IMR-90 (cell line): ENCODE results near the gene TACC2. TPM values are rescaled to one million over a fixed set of nuclear protein-coding genes. Genes with fewer than 3 reads are reported as not detected.

Source experiments
- ATAC-seq: fragments of 200-7000 bp; cut with Tn5 transposase; 2 replicates; pipeline ENCODE4 v1.9.1; 2020; ENCODE audit warnings: low read depth, mild to moderate bottlenecking, moderate library complexity
- BruUV-seq: library from RNA; stranded (reverse); fragments of 400-500 nt; replicated peaks from 2 replicates; lab custom pipeline; 2021; lab: Mats Ljungman, UMichigan
- CTCF ChIA-PET: fragments of 300-600 bp; formaldehyde crosslinking; extraction: SDS; loops from one replicate; lab custom pipeline; 2021; ENCODE audit warnings: antibody characterized with exemption; lab: Yijun Ruan, JAX
- POLR2A ChIA-PET: fragments of 300-600 bp; sonication (Branson Sonifier 250); formaldehyde crosslinking; loops from one replicate; lab custom pipeline; 2022; ENCODE audit warnings: antibody characterized with exemption; ENCODE audit not compliant: unreplicated experiment; lab: Charles Lee
- DNase-seq: peaks from one replicate; pipeline ENCODE4 v3.0.0; 2013
- H2AFZ ChIP-seq: replicated peaks from 2 replicates; pipeline ENCODE3; 2013; ENCODE audit warnings: low read length, mild to moderate bottlenecking; ENCODE audit not compliant: poor library complexity
- H2AK5ac ChIP-seq: 2 replicates; pipeline ENCODE4 v1.6.1; 2013; ENCODE audit warnings: low read depth, low read length, inconsistent platforms
- H2AK9ac ChIP-seq: replicated peaks from 2 replicates; pipeline ENCODE3; 2013; ENCODE audit warnings: mild to moderate bottlenecking, low read depth, low read length, moderate library complexity; ENCODE audit not compliant: poor library complexity
- H2BK120ac ChIP-seq: 2 replicates; pipeline ENCODE4 v1.6.1; 2013; ENCODE audit warnings: low read depth, low read length, inconsistent platforms
- H2BK15ac ChIP-seq: 3 replicates; pipeline ENCODE4 v1.6.1; 2013; ENCODE audit warnings: low read depth, low read length, inconsistent platforms
- H2BK20ac ChIP-seq: 2 replicates; pipeline ENCODE4 v1.6.1; 2013; ENCODE audit warnings: low read depth, mild to moderate bottlenecking, inconsistent platforms, low read length, moderate library complexity
- H2BK5ac ChIP-seq: 2 replicates; pipeline ENCODE4 v1.6.1; 2013; ENCODE audit warnings: mild to moderate bottlenecking, low read depth, low read length, inconsistent platforms; ENCODE audit not compliant: poor library complexity, severe bottlenecking
- H3K14ac ChIP-seq: replicated peaks from 2 replicates; pipeline ENCODE4 v1.6.1; 2013; ENCODE audit warnings: low read depth, low read length, inconsistent platforms
- H3K18ac ChIP-seq: 2 replicates; pipeline ENCODE4 v1.6.1; 2013; ENCODE audit warnings: low read depth, low read length, control low read depth
- H3K23ac ChIP-seq: 2 replicates; pipeline ENCODE4 v1.6.1; 2013; ENCODE audit warnings: low read depth, low read length, inconsistent platforms
- H3K27ac ChIP-seq: 2 replicates; pipeline ENCODE4 v1.5.1; 2013; ENCODE audit warnings: mild to moderate bottlenecking, control low read depth, low read length; ENCODE audit not compliant: insufficient read depth
- H3K27me3 ChIP-seq: 2 replicates; pipeline ENCODE4 v1.6.1; 2013; ENCODE audit warnings: low read length; ENCODE audit not compliant: control insufficient read depth, insufficient read depth
- H3K36me3 ChIP-seq: 2 replicates; pipeline ENCODE4 v1.6.1; 2013; ENCODE audit warnings: low read length, mixed read lengths; ENCODE audit not compliant: control insufficient read depth, insufficient read depth
- H3K4ac ChIP-seq: 2 replicates; pipeline ENCODE4 v1.6.1; 2013; ENCODE audit warnings: low read depth, low read length, inconsistent platforms
- H3K4me1 ChIP-seq: 2 replicates; pipeline ENCODE4 v1.6.1; 2013; ENCODE audit warnings: low read length, mixed read lengths; ENCODE audit not compliant: control insufficient read depth, insufficient read depth
- H3K4me2 ChIP-seq: 2 replicates; pipeline ENCODE4 v1.6.1; 2013; ENCODE audit warnings: low read depth, mild to moderate bottlenecking, control low read depth, low read length, moderate library complexity
- H3K4me3 ChIP-seq: 2 replicates; pipeline ENCODE4 v1.5.1; 2013; ENCODE audit warnings: low read depth, mild to moderate bottlenecking, control low read depth, low read length, moderate library complexity; ENCODE audit not compliant: insufficient read depth
- H3K56ac ChIP-seq: 2 replicates; pipeline ENCODE4 v1.6.1; 2013; ENCODE audit warnings: low read length, inconsistent platforms; ENCODE audit not compliant: insufficient read depth; ENCODE audit errors: extremely low read depth
- H3K79me1 ChIP-seq, 2 experiments: 2 replicates each; pipeline ENCODE4 v1.6.1; 2013; ENCODE audit warnings: low read length in 2 of 2, inconsistent platforms in 1 of 2, low read depth in 1 of 2
- H3K9ac ChIP-seq: 2 replicates; pipeline ENCODE4 v1.6.1; 2013; ENCODE audit warnings: low read depth, low read length, control low read depth
- H3K9me1 ChIP-seq: 2 replicates; pipeline ENCODE4 v1.6.1; 2013; ENCODE audit warnings: low read length, inconsistent platforms; ENCODE audit not compliant: insufficient read depth
- H3K9me3 ChIP-seq: 2 replicates; pipeline ENCODE4 v1.6.1; 2013; ENCODE audit warnings: low read length; ENCODE audit not compliant: control insufficient read depth, insufficient read depth
- H4K20me1 ChIP-seq: 2 replicates; pipeline ENCODE4 v1.6.1; 2013; ENCODE audit warnings: low read length, inconsistent platforms; ENCODE audit not compliant: insufficient read depth
- H4K5ac ChIP-seq: 2 replicates; pipeline ENCODE4 v1.6.1; 2013; ENCODE audit warnings: mild to moderate bottlenecking, low read depth, low read length, control low read depth
- H4K8ac ChIP-seq, 2 experiments: 2 replicates each; pipeline ENCODE4 v1.6.1; 2013; ENCODE audit warnings: low read depth in 2 of 2, low read length in 2 of 2, control low read depth in 1 of 2, inconsistent platforms in 1 of 2
- H4K91ac ChIP-seq: 2 replicates; pipeline ENCODE4 v1.6.1; 2013; ENCODE audit warnings: low read depth, low read length, inconsistent platforms; ENCODE audit not compliant: insufficient read depth
- BHLHE40 ChIP-seq: fragments of 150-350 bp; IDR thresholded peaks from 2 replicates; pipeline ENCODE4 v1.6.1; 2016; ENCODE audit warnings: mild to moderate bottlenecking, low read depth, low read length
- CHD1 ChIP-seq: IDR thresholded peaks from 2 replicates; pipeline ENCODE4 v1.6.1; 2012; ENCODE audit warnings: low read depth, low read length, improper control_type of control experiment
- MAFK ChIP-seq: IDR thresholded peaks from 2 replicates; pipeline ENCODE4 v1.6.1; 2012; ENCODE audit warnings: low read depth, low read length, improper control_type of control experiment
- MAZ ChIP-seq: IDR thresholded peaks from 2 replicates; pipeline ENCODE4 v1.6.1; 2012; ENCODE audit warnings: low read depth, mild to moderate bottlenecking, low read length, improper control_type of control experiment, moderate library complexity, borderline replicate concordance
- WGBS, 2 experiments: methylation state at CpG; one replicate each; pipeline versions ENCODE4 v1.1.5 to v1.1.7; 2013; ENCODE audit warnings: missing lambda C conversion rate in 2 of 2; ENCODE audit not compliant: insufficient read length in 1 of 2; ENCODE audit errors: extremely low coverage in 2 of 2; 5-methylcytosine and 5-hydroxymethylcytosine counted together
- dilution Hi-C: fragments of 300-500 bp; cut with HindIII; formaldehyde crosslinking; loops from one replicate; pipeline ENCODE4 v1.14.3; 2018; ENCODE audit warnings: low sequenced_read_pairs; ENCODE audit not compliant: unreplicated experiment
- in situ Hi-C: fragments of 300-500 bp; cut with MboI; formaldehyde crosslinking; loops from 3 replicates; pipeline ENCODE4 v1.14.3; 2019; ENCODE audit warnings: low sequenced_read_pairs, inconsistent platforms, mixed read lengths
- intact Hi-C: fragments of 100-400 bp; cut with micrococcal nuclease; formaldehyde crosslinking; loops from 2 replicates; pipeline ENCODE4 v1.10.0; 2022
- polyA plus RNA-seq, 3 experiments: library from polyadenylated mRNA; depleted of rRNA; stranded (reverse); fragments of >200 nt; gene quantifications; 2 replicates each; pipeline ENCODE4 v1.2.3, GENCODE V29; 2012; ENCODE audit warnings: low replicate concordance in 1 of 3
- total RNA-seq: library from RNA; depleted of rRNA; stranded (reverse); fragments of >200 nt; gene quantifications from 2 replicates; pipeline ENCODE4 v1.2.3, GENCODE V29; 2012

Gene TACC2
- total and polyA plus RNA-seq, 2 of the 4 experiments (the other 2 are of a cell fraction): 2.9 to 15.4 TPM

DNA sequence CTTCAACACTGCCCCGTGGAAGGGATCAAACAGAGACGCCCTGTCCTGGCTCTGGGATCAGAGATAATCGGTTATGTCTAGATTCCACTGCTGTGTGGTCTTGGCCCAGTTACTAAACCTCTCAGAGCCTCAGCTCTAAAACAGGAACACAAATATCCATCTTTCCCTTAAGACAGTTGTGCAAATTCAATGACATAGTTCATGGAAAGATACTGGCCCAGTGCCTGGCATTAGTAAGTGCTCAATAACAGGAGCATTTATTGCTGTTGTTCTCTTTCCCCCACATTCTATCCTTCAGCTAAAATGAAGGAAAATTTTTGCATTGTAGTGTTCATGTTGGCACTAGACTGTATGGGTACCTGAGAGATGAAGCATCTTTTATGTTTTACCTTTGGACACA is 58.6 kb downstream of the TACC2 start:
- Histone ChIP-seq H3K4ac (no peak overlapping the region), H3K36me3 (no peaks in the 10 kb centered on the region), H3K9me1 (0 out of 2 replicates have a peak, but pooled peaks cover 4% of the 10 kb centered on the region), H3K4me3 (no peak overlapping the region), H3K56ac (no peak overlapping the region), H3K23ac (no peak overlapping the region), H4K20me1 (no peaks in the 10 kb centered on the region), H3K4me1 (peaks cover 4% of the 10 kb centered on the region; the same call in 1 of the 2 replicates), H3K27me3 (0 out of 2 replicates have a peak, but pooled peaks cover 3% of the 10 kb centered on the region), H3K9me3 (no peaks in the 10 kb centered on the region), H4K5ac (no peak overlapping the region), H3K4me2 (no peak overlapping the region), H2AFZ (peak overlapping the region; percentile 36), H2BK120ac (no peak overlapping the region), H2AK5ac (no peak overlapping the region), H4K91ac (no peak overlapping the region), H3K18ac (no peak overlapping the region), H2BK15ac (no peak overlapping the region), H3K9ac (no peak overlapping the region), H2BK20ac (no peak overlapping the region), H3K14ac (no peak overlapping the region), H2AK9ac (no peak overlapping the region), H4K8ac (no peak overlapping the region), H3K79me1 (no peaks in the 10 kb centered on the region), H2BK5ac (no peak overlapping the region), H3K27ac (no peak overlapping the region)
- ChIA-PET POLR2A (no interaction called here), CTCF (no interaction called here)
- in situ Hi-C loops: no loop called here
- dilution Hi-C loops: no loop called here
- DNase-seq (no peak), ATAC-seq (no peak)
- no peak for TF ChIP-seq MAZ
- no peak for TF ChIP-seq MAFK
- TF ChIP-seq BHLHE40: no peak
- TF ChIP-seq CHD1: no peak
- intact Hi-C loops: no loop called here
- BruUV-seq: no TSS peak
- 70% methylated on average over 2 of the region's 3 CpGs; no CpG with 5 or more reads in 1 of the 2 experiments for WGBS, 2 experiments
